LNCaP clone FGC (cell line): ENCODE measurements around the gene GABRB1.

Experiments
- DNase-seq: peaks from one replicate; pipeline ENCODE4 v3.0.0-alpha.2; 2011; ENCODE audit warnings: low read depth
- H3K4me3 ChIP-seq: 2 replicates; pipeline ENCODE4 v1.5.1; 2011; ENCODE audit warnings: mild to moderate bottlenecking, low read depth, low read length, control low read depth
- TF ChIP-seq, protein P1 (sequence below): IDR thresholded peaks from 2 replicates; pipeline ENCODE4 v1.5.1; 2012; ENCODE audit warnings: mild to moderate bottlenecking; ENCODE audit not compliant: control insufficient read depth, insufficient read depth; ENCODE audit errors: extremely low read depth

GABRB1 gene

GRCh38 chr4:47386561-47387235 lies 355.3 kb downstream of the GABRB1 start:
- no peak overlapping the region for H3K4me3 ChIP-seq
- DNase-seq = no peak
- TF ChIP-seq, protein P1, sequence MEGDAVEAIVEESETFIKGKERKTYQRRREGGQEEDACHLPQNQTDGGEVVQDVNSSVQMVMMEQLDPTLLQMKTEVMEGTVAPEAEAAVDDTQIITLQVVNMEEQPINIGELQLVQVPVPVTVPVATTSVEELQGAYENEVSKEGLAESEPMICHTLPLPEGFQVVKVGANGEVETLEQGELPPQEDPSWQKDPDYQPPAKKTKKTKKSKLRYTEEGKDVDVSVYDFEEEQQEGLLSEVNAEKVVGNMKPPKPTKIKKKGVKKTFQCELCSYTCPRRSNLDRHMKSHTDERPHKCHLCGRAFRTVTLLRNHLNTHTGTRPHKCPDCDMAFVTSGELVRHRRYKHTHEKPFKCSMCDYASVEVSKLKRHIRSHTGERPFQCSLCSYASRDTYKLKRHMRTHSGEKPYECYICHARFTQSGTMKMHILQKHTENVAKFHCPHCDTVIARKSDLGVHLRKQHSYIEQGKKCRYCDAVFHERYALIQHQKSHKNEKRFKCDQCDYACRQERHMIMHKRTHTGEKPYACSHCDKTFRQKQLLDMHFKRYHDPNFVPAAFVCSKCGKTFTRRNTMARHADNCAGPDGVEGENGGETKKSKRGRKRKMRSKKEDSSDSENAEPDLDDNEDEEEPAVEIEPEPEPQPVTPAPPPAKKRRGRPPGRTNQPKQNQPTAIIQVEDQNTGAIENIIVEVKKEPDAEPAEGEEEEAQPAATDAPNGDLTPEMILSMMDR = no peak

- TF ChIP-seq, protein P1 = no peak
- no peak for DNase-seq
These were observed 359.2 kb downstream of the GABRB1 start for GRCh38 chr4:47390428-47391125.

GRCh38 chr4:47391256-47391655 lies 359.9 kb downstream of the GABRB1 start:
- no peak for DNase-seq
- TF ChIP-seq, protein P1 = no peak
- H3K4me3 ChIP-seq = no peak overlapping the region

More at GRCh38 chr4:47390428-47391125, 359.2 kb downstream of the GABRB1 start:
- no peak overlapping the region for H3K4me3 ChIP-seq

- H3K4me3 ChIP-seq = no peak overlapping the region
- no peak for DNase-seq
- TF ChIP-seq, protein P1 = no peak
These were observed 375.0 kb downstream of the GABRB1 start for GRCh38 chr4:47406408-47406807.

DNA sequence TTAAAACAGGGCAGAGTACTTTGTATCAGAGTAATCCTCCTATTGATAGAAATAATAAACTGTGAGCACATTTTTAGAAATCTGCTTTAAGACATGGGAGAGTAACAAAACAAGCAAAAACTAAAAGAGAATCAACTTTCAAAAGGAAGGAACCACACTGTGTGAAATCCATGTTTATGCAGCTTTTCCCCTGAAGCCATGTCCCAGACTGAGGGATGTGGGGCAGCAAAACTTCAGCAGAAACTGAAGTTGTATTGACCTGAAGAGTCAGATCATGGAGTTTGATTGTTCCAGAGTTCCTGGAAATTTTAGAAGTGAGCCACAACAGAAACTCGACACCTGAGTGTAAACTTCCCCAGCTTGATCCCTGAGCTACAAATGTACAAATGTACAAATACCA lies 378.9 kb downstream of the GABRB1 start:
- TF ChIP-seq, protein P1 = no peak
- H3K4me3 ChIP-seq = no peak overlapping the region
- DNase-seq = no peak

DNA sequence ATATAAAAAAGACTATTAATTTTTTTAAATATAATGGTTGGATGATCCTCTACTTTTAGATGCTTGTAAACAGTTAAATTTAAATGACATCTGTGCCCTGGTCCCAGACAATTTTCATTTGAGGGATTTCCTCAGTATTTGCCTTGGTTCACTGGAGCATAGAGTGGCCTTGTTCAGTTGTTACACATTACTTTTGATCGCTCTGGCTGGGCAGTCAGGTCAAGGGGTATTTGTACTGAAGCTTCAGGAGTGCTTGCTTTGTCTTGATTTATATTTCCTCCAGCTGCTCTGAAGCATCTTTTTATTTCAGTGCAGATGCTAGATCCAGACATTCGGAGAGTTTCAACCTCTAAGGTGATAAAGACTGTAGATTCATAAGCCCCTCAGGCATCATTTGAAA lies 382.2 kb downstream of the GABRB1 start:
- H3K4me3 ChIP-seq = no peak overlapping the region
- TF ChIP-seq, protein P1 = no peak
- DNase-seq = no peak
